Calu3 (cell line): ENCODE measurements around the gene DDA1. TPM values are rescaled to one million over a fixed set of nuclear protein-coding genes. Genes with fewer than 3 reads are reported as not detected.

ENCODE experiments used
- BruUV-seq: library from RNA; stranded (reverse); fragments of 400-500 nt; replicated peaks from 2 replicates; lab custom pipeline; 2021; lab: Mats Ljungman, UMichigan
- CTCF ChIA-PET: fragments of 300-600 bp; sonication (Branson Sonifier 250); formaldehyde crosslinking; loops from one replicate; lab custom pipeline; 2022; ENCODE audit warnings: antibody characterized with exemption; lab: Charles Lee
- DNase-seq: peaks from one replicate; pipeline ENCODE4 v3.0.0; 2022
- H3K27ac Mint-ChIP-seq: one replicate; pipeline ENCODE4 v1.8.0; 2022; ENCODE audit warnings: mixed read lengths; ENCODE audit not compliant: unreplicated experiment
- H3K27me3 Mint-ChIP-seq: one replicate; pipeline ENCODE4 v1.8.0; 2022; ENCODE audit warnings: mixed read lengths; ENCODE audit not compliant: unreplicated experiment
- H3K36me3 Mint-ChIP-seq: one replicate; pipeline ENCODE4 v1.8.0; 2022; ENCODE audit warnings: mild to moderate bottlenecking, moderate library complexity, mixed read lengths; ENCODE audit not compliant: insufficient read depth, unreplicated experiment
- H3K4me1 Mint-ChIP-seq: one replicate; pipeline ENCODE4 v1.8.0; 2022; ENCODE audit warnings: mild to moderate bottlenecking, low read depth, mixed read lengths; ENCODE audit not compliant: unreplicated experiment
- H3K4me3 Mint-ChIP-seq: one replicate; pipeline ENCODE4 v1.8.0; 2022; ENCODE audit warnings: mild to moderate bottlenecking, low read depth, moderate library complexity, mixed read lengths; ENCODE audit not compliant: unreplicated experiment
- H3K9me3 Mint-ChIP-seq: one replicate; pipeline ENCODE4 v1.8.0; 2022; ENCODE audit warnings: low read depth, mixed read lengths; ENCODE audit not compliant: unreplicated experiment
- intact Hi-C: fragments of 100-400 bp; cut with micrococcal nuclease; formaldehyde crosslinking; loops from one replicate; pipeline ENCODE4 v1.10.0; 2022; ENCODE audit not compliant: unreplicated experiment
- total RNA-seq: library from RNA; stranded (reverse); gene quantifications from 2 replicates; pipeline ENCODE4 v1.2.3, GENCODE V29; 2022
- TF ChIP-seq, protein P1 (sequence below): fragments of 200-600 bp; IDR thresholded peaks from one replicate; pipeline ENCODE4 v1.8.0; 2022; ENCODE audit warnings: antibody characterized with exemption; ENCODE audit not compliant: unreplicated experiment

The DDA1 gene
- total RNA-seq, 1 experiment from 2014 or later, result 50.8 TPM

DNA sequence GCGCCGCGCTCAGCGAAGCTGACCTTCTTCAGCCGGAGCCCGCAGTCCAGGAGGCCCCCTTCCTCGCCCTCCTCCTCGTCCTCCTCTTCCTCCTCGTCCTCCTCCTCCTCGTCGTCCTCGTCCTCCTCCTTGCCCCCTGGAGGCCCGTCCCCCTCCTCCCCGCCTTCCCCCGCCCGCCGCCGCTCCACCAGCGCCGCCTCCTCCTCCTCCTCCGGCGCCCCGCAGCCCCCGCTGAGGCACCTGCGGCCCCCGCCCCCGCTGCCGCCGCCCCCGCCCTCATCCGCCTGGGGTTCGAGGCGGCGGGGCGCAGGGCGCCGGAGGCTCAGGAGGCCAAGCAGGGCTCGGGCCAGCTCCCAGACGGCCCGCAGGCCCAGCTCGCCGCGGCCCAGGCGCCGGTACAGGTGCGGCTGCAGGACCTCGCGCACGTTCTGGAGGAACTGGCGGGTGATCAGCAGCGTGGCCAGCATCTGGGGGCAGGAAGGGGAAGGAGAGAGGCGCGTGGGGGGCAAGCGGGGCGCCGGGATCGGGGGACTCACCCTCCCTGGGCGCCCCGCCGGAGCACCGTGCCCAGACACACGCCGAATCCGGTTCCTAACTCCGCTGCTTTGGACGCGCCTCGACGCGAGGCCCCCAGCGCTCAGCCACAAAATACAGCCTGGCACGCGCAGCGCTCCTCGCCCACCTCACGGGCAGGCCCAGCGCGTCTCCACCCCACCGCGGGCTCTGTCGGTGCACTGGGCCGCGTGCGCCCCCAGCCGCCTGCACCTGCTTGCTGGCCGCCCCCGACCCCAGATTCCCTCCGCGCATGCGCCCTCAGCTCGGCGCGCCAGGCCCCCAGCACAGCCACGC, 19.4 kb downstream of the DDA1 start:
- no peaks in the 10 kb centered on the region for H3K27me3 Mint-ChIP-seq
- H3K27ac Mint-ChIP-seq, result no peak overlapping the region
- no peaks in the 10 kb centered on the region for H3K4me1 Mint-ChIP-seq
- TF ChIP-seq, protein P1, sequence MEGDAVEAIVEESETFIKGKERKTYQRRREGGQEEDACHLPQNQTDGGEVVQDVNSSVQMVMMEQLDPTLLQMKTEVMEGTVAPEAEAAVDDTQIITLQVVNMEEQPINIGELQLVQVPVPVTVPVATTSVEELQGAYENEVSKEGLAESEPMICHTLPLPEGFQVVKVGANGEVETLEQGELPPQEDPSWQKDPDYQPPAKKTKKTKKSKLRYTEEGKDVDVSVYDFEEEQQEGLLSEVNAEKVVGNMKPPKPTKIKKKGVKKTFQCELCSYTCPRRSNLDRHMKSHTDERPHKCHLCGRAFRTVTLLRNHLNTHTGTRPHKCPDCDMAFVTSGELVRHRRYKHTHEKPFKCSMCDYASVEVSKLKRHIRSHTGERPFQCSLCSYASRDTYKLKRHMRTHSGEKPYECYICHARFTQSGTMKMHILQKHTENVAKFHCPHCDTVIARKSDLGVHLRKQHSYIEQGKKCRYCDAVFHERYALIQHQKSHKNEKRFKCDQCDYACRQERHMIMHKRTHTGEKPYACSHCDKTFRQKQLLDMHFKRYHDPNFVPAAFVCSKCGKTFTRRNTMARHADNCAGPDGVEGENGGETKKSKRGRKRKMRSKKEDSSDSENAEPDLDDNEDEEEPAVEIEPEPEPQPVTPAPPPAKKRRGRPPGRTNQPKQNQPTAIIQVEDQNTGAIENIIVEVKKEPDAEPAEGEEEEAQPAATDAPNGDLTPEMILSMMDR, result no peak
- no peak for DNase-seq
- CTCF ChIA-PET, result no interaction called here
- H3K36me3 Mint-ChIP-seq, result peaks cover 9% of the 10 kb centered on the region
- no peak overlapping the region for H3K4me3 Mint-ChIP-seq
- BruUV-seq, result no TSS peak
- intact Hi-C loops, result no loop called here
- no peaks in the 10 kb centered on the region for H3K9me3 Mint-ChIP-seq

DNA sequence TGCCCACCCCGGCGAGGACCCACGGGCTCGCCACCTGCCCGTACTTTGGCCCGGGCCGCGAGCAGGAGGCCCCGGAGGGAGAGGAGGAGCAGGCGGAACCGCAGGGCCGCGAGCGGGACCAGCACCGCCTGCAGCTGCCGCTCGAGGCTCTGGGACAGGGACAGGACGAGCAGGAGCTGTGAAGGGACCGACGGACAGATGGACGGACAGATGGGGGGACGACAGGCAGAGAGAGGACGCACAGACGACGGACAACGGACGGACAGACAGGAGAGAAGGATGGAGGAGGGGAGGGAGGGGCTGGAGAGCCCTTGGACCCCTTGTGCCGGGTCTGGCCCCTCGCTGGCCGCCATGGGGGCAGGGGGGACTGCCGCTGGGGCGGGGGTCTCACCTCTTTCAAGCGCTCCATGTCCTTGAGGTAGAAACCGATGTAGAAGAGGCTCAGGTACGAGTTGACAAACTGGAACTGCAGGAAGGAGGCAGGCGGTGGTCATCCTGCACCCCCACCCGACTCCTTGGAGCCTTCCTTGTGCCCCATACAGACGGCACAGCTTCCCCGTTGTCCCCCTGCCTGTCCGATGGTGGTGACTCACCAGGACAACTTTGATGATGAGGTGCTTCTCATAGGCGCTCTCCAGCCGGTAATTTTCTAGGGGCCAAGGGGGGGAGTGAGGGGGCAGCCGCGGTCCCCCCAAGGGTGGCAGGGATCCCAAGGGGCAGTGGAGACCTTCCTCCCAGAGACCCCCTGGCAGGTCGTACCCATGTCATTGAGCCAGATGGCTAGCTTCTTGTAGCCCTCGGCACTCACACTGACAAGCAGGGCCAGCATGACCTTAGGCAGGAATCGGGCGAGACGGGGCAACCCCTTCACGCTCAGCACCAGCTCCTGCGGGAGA, 20.3 kb downstream of the DDA1 start:
- Mint-ChIP-seq H3K36me3 (peaks cover 18% of the 10 kb centered on the region), H3K4me1 (no peaks in the 10 kb centered on the region), H3K9me3 (no peaks in the 10 kb centered on the region), H3K27ac (peak overlapping the region; percentile 23), H3K4me3 (no peak overlapping the region), H3K27me3 (no peaks in the 10 kb centered on the region)
- BruUV-seq, result no TSS peak
- no peak for DNase-seq
- TF ChIP-seq, protein P1, result no peak
- CTCF ChIA-PET, result no interaction called here
- intact Hi-C loops, result no loop called here

DNA sequence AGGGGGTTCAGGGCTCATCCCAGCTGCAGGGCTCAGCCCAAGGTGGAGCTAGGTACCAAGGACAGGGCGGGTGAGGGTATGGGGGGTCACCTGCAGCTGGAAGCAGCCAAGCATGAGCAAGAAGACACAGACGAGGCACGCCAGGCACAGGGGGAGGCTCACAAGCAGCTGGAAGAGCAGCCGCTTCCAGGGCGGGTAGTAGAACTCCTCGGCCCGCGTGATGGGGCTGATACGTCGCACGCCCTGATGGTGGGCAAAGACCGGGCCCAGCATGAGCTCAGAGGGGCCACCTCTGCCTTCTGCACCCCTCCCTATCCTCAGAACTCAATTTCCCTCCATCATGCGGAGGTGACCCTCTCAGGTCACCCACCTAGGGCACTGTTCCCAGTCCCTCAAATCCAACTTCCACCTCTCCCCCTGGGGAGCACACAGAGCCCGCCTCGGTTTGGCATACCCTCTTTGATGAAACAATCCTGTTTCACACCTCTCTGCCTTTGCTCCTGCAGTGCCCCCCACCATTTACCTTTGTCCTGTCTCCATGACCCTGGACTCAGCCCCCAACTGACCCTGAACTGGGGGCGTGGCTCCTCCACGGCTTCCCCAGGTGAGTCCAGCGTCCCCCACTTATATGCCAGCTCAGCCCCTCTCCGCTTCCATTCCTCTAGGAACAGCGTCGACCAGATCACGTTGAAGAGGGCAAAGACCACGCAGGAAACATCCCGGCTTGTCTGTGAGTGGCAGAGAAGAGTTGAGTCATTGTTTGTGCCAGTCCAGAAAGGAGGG, 21.1 kb downstream of the DDA1 start:
- no peak overlapping the region for H3K4me3 Mint-ChIP-seq
- TF ChIP-seq, protein P1, result no peak
- BruUV-seq, result no TSS peak
- peaks cover 22% of the 10 kb centered on the region for H3K36me3 Mint-ChIP-seq
- CTCF ChIA-PET, result interaction anchor here (0.5 kb wide), 1 partner anchor 110 kb away, joined by 5 read pairs; no protein-coding TSS in a partner anchor
- DNase-seq, result no peak
- no peaks in the 10 kb centered on the region for H3K9me3 Mint-ChIP-seq
- H3K27me3 Mint-ChIP-seq, result no peaks in the 10 kb centered on the region
- H3K27ac Mint-ChIP-seq, result no peak overlapping the region
- intact Hi-C loops, result no loop called here
- no peaks in the 10 kb centered on the region for H3K4me1 Mint-ChIP-seq

DNA sequence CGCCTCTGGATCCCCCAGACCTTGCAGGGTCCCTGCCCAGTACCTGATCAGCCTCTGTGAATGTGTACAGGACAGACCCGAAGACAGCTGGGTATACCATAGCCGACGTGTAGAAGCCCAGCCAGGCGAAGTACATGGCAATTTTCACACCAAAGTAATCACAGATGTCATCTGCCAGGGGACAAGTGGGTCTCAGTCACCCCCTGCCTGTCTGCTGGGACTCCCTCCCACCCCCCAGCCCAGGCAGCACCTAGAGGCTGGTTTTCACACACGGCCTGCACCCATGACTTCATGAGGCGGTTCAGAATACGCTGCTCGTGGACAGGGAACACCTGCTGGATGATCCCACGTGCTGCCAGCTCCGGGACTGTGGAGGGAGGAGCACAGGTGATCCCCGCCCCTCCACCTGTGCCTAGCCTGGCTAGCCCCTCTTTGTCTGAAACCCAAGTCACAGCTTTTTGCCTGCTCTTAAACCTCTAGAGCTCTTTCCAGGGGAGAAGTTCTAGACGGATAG, 21.7 kb downstream of the DDA1 start:
- TF ChIP-seq, protein P1, result no peak
- no peak overlapping the region for H3K27ac Mint-ChIP-seq
- H3K36me3 Mint-ChIP-seq, result peaks cover 22% of the 10 kb centered on the region
- BruUV-seq, result no TSS peak
- H3K4me1 Mint-ChIP-seq, result no peaks in the 10 kb centered on the region
- H3K9me3 Mint-ChIP-seq, result no peaks in the 10 kb centered on the region
- CTCF ChIA-PET, result no interaction called here
- no peak overlapping the region for H3K4me3 Mint-ChIP-seq
- intact Hi-C loops, result no loop called here
- no peak for DNase-seq
- no peaks in the 10 kb centered on the region for H3K27me3 Mint-ChIP-seq
